GM19025 (cell line): ENCODE data around the gene DIAPH2.
"Not testable (repeated sequence)": the region's sequence is repeated elsewhere in the genome, so short reads cannot be mapped to it uniquely, and the experiment has no call there.

ENCODE experiments used
- ATAC-seq: cut with Tn5 transposase; IDR thresholded peaks from one replicate; pipeline ENCODE4 v1.9.1; 2021; ENCODE audit warnings: mild to moderate bottlenecking, low read depth, moderate library complexity; ENCODE audit not compliant: unreplicated experiment

The DIAPH2 gene

GRCh38 chrX:97409632-97410415, 725.2 kb downstream of the DIAPH2 start:
- not testable (repeated sequence) for ATAC-seq

- ATAC-seq: no peak
Measured at GRCh38 chrX:97416461-97416860, 731.8 kb downstream of the DIAPH2 start.

- ATAC-seq: no peak
Measured at GRCh38 chrX:97429101-97429500, 744.5 kb downstream of the DIAPH2 start.

DNA sequence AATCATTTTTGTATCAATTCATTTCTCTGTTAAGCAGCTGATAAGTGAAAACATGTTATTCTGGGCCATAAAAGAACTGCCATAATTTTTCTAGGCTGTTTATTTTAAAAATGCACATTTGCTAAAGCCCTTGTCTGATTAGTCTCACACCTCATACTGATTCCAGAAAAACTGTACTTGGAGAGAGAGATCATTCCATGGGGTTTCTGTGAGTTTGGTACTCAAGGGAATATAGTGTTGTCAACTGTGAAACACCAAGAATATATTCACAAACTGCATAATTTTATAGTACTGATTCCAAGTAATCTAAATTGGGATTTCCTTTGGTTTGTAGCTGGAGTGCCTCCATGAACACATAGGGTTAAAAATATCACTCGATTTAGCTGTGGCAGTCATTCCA, 746.6 kb downstream of the DIAPH2 start:
- ATAC-seq: no peak

DNA sequence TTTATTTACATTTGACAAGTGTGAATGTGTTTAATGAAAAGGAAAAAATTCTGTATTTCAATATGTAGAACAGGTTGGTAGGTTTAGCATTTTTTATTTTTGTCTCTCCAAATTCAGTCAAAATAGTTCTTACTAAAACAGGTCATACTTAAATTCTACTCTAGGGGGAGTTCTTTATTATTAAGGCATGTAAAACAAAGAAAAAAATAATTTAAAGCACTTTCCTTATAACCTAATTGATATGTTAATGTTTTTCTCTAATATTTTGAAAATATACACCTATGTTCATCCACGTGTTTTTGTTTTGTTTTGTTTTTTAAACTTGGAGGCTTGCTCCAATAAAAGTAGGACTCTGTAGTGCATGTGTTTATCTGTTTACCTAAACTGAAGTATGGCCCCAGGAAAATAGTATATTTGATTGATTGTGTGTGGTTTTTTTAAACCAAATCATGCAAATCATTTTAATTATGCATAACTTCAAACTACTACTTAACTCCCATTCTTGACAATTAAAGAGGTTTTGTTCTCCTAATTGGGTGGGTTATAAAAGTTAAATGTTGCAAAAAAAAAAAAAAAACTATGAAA, 761.7 kb downstream of the DIAPH2 start:
- no peak for ATAC-seq

DNA sequence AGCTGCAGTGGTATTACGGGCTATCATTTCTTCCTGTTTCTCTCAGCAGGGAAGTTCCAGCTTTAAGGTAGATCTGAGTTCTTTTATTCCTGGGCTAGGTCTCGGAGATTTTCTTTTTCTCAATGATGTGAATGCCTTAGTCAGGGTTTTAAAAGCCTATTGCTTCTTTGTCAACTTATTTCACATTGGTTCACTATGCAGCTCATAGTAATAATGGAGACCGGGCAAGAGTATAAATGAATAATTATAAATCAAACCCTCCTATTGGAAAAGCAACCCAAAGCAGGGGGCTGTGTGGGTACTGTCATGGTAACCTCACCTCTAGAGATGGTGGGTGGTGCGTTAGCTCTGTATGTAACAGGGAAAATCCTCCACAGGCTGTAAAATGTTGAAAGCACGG, 762.7 kb downstream of the DIAPH2 start:
- ATAC-seq: no peak

DNA sequence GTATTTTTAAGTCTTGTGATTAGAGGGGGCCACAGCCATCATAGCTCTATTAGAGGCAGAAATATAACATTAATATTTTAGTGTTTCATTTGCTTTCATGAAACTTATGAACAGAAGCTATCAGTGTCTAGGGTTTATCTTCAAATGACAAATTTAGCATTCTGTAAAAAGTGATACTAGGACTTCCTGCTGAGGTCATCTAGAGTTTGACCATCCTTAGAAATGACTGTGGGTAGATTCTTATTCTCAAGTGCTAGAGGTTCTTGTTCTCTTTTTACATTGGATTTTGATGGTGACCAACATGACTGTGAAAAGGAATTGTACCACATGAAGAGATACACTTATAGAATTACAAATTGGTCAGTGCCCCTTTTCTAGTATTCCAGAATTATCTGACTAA, 767.6 kb downstream of the DIAPH2 start:
- no peak for ATAC-seq

DNA sequence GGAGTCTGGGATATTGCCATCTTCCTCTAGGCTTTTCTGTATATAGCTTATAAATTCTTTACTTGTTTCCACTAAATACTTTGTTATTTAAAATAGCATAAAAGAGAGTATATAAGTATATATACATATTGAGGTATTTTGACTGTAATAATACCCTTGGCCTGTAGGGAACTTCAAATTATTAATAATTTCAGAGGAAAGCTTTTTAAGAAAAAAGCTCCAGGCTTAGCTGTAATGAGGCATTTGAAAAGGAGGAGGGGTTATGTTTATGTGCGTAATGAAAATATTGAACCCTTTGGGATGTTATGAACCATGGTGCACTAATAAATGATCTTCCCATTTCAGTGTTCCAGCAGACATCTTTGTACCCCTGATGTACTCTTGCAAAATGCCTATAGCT, 777.1 kb downstream of the DIAPH2 start:
- ATAC-seq: no peak

GRCh38 chrX:97471071-97471470, 786.4 kb downstream of the DIAPH2 start:
- ATAC-seq: no peak

- no peak for ATAC-seq
Measured at GRCh38 chrX:97474933-97475332, 790.3 kb downstream of the DIAPH2 start.

- no peak for ATAC-seq
Measured at GRCh38 chrX:97479106-97479890, 794.7 kb downstream of the DIAPH2 start.

DNA sequence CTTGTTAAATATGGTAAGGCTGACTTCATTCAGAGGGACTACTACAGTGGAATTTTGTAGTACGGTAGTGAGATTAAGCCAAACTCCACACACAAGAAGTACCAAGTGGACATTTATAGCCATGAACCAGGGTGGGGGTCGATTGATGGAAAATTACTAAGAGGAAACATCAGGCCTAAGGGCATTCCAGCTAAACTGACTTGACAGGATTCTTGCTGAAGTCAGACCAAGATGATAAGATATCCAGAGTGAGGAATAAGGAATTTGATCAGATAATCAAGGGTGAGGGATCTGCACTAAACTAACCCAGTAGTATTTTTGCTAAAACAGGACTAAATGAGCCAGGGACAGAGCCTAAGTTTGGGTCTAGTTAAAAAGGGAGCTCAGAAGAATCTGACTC, 796.6 kb downstream of the DIAPH2 start:
- ATAC-seq: no peak

DNA sequence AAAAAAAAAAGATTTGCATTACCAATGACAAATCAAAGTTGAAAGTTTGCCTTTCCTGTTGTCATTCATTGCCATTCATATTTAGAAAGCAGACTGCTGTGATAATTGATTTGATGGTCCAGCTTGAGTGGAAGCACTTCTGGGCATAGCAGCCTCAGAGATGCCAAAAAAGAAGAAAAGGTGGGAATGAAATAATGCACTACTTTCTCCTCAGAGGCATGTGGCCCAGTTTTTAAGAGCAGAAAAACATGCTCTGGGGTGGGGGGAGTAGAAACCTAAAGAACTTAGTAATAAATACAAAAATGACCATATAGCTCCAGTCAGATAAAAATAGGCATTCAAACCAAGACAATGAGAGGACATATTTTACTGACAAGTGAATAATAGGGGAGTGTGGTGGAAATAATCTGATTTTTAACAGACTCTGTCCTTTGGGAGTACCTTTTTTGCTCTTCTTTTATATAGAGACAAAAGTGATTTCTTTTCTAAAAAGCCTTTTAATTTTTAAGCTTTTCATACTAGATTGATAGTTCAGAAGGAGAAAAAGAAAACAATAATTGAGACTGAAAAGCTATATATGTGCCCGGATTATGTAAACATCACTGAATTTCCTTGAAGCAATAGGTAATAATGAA, 798.1 kb downstream of the DIAPH2 start:
- no peak for ATAC-seq

- ATAC-seq: no peak
Measured at GRCh38 chrX:97490656-97491055, 806.0 kb downstream of the DIAPH2 start.

GRCh38 chrX:97494756-97495372, 810.2 kb downstream of the DIAPH2 start:
- peak; percentile 92 for ATAC-seq

- no peak for ATAC-seq
Measured at GRCh38 chrX:97498093-97498492, 813.5 kb downstream of the DIAPH2 start.

DNA sequence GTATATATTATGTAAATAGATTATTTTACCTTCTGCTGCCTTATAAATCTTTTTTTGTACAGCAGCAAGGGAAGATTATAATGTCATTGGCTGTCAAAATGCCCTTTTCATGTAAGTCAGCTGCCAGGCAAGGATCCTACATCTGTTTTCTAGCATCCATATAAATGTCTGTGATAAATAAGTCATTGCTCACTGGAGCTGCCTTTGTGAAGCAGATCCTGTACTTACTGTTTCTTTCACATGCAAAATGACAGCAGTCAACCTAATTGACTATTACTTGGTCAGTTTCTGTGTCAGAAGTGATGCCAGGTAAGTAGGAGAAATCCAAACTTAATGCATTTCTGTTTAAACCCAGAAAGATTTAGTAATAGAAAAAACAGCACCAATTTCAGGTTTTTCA, 819.8 kb downstream of the DIAPH2 start:
- ATAC-seq: no peak

- ATAC-seq: no peak
Measured at GRCh38 chrX:97517763-97518162, 833.1 kb downstream of the DIAPH2 start.

- no peak for ATAC-seq
Measured at GRCh38 chrX:97522307-97522706, 837.7 kb downstream of the DIAPH2 start.

DNA sequence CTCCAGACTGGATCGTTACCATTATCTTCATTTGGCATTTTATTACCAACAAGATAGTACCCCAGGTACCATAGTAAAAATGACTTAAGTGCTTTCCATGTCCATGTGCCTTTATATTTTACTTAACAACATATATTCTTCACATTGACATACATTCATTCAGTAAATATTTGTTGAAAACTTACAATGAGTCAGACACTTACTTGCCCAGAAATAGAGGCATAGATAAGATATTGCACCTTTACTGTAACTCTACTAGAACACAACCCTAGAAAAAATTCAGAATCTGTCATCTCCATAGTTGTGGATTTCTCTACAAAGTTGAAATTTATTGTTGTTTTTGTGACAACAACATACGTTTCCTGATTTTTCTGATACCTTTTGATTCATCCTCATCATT, 839.7 kb downstream of the DIAPH2 start:
- no peak for ATAC-seq

DNA sequence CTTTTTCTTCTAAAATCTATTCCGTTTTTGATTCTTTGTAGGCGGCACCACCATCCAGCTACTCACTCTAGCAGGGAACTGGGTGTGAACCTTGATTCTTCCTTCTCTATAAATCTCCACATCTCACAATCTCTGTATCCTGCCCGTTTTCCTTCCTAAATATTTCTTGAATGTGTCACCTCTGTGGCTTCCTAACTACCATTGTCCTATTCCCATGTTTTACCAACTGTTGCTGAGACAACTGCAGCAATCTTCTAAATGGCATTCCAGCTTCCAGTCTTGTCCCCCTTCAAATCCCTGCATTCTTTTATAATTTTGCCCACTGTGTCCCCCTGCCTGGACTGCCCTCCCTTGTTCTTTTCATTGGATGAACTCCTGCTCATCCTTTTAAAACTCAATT, 840.4 kb downstream of the DIAPH2 start:
- no peak for ATAC-seq
